Hepatocyte (in vitro differentiated cells): ENCODE data around the gene TBL1X. TPM values are rescaled to one million over a fixed set of nuclear protein-coding genes. Genes with fewer than 3 reads are reported as not detected.

Source experiments
- DNase-seq: peaks from one replicate; pipeline ENCODE4 v3.0.0-alpha.2; 2016; ENCODE audit warnings: low spot score
- H2AFZ ChIP-seq: fragments of 200-600 bp; sonication (generic); 2 replicates; pipeline ENCODE4 v1.6.0; 2016; ENCODE audit warnings: antibody characterized with exemption, mild to moderate bottlenecking
- H3K27ac ChIP-seq: fragments of 200-600 bp; sonication (generic); 2 replicates; pipeline ENCODE4 v1.5.1; 2016; ENCODE audit warnings: mild to moderate bottlenecking
- H3K27me3 ChIP-seq: fragments of 200-600 bp; sonication (generic); 2 replicates; pipeline ENCODE4 v1.6.1; 2016
- H3K36me3 ChIP-seq: fragments of 200-600 bp; sonication (generic); replicated peaks from 2 replicates; pipeline ENCODE4 v1.5.1; 2016; ENCODE audit warnings: low read depth; ENCODE audit not compliant: insufficient read depth
- H3K4me1 ChIP-seq: fragments of 200-600 bp; sonication (generic); 2 replicates; pipeline ENCODE4 v1.5.1; 2016; ENCODE audit warnings: mild to moderate bottlenecking, moderate library complexity; ENCODE audit not compliant: insufficient read depth
- H3K4me2 ChIP-seq: fragments of 200-600 bp; sonication (generic); 2 replicates; pipeline ENCODE4 v1.6.0; 2016
- H3K4me3 ChIP-seq: fragments of 200-600 bp; sonication (generic); 2 replicates; pipeline ENCODE4 v1.5.1; 2016; ENCODE audit warnings: mild to moderate bottlenecking
- H3K79me2 ChIP-seq: fragments of 200-600 bp; sonication (generic); 2 replicates; pipeline ENCODE4 v1.6.0; 2017; ENCODE audit warnings: mild to moderate bottlenecking
- H3K9me2 ChIP-seq: fragments of 200-600 bp; sonication (generic); replicated peaks from 2 replicates; pipeline ENCODE4 v1.6.0; 2017; ENCODE audit warnings: mild to moderate bottlenecking; ENCODE audit not compliant: insufficient read depth
- H3K9me3 ChIP-seq: fragments of 200-600 bp; sonication (generic); 2 replicates; pipeline ENCODE4 v1.5.1; 2016; ENCODE audit warnings: low read depth, mild to moderate bottlenecking
- H4K20me1 ChIP-seq: fragments of 200-600 bp; sonication (generic); 2 replicates; pipeline ENCODE4 v1.6.0; 2016; ENCODE audit warnings: mild to moderate bottlenecking; ENCODE audit not compliant: insufficient read depth, poor library complexity, severe bottlenecking
- EZH2 ChIP-seq: fragments of 200-600 bp; sonication (generic); IDR thresholded peaks from 2 replicates; pipeline ENCODE4 v1.6.1; 2016; ENCODE audit warnings: antibody characterized with exemption, mild to moderate bottlenecking, borderline replicate concordance
- EZH2phosphoT487 ChIP-seq: fragments of 200-600 bp; sonication (generic); IDR thresholded peaks from one replicate; pipeline ENCODE4 v1.6.1; 2018; ENCODE audit warnings: antibody characterized with exemption, mild to moderate bottlenecking, low read depth, moderate library complexity; ENCODE audit not compliant: unreplicated experiment, severe bottlenecking
- WGBS: methylation state at CpG from one replicate; pipeline ENCODE4 v1.1.6; 2016; ENCODE audit warnings: low lambda C conversion rate; ENCODE audit errors: missing lambda C conversion rate; 5-methylcytosine and 5-hydroxymethylcytosine counted together
- polyA plus RNA-seq: library from polyadenylated mRNA; unstranded; fragments of >200 nt; fragmentation: Nextera tagmentation; extraction: Ambion mirVana; gene quantifications from 2 replicates; pipeline ENCODE4 v1.2.1, GENCODE V29; 2016
- total RNA-seq: library from RNA; depleted of rRNA; stranded (reverse); fragments of >200 nt; gene quantifications from 2 replicates; pipeline ENCODE4 v1.2.3, GENCODE V29; 2014
- TF ChIP-seq, protein P1 (sequence below): fragments of 200-600 bp; sonication (generic); IDR thresholded peaks from 2 replicates; pipeline ENCODE4 v1.5.1; 2016; ENCODE audit warnings: antibody characterized with exemption, mild to moderate bottlenecking; ENCODE audit not compliant: poor library complexity

TBL1X gene
- total and polyA plus RNA-seq, 2 experiments from 2014 or later: 14.9 to 16.0 TPM

DNA sequence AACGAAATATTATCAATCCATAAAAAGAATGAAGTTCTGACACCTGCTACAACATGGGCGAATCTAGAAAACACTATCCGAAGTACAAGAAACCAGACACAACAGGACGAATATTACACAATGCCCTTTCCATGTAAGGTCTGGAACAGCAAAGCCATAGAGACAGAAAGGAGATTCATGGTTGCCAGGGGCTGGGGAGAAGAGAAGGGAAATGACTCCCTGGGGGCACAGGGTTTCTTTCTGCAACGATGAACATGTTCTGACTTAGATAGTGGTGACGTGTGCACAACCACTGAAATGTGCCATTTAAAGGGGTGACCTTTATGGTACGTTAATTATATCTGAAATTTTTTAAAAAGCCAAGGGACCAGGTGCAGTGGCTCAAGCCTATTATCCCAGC is 272.5 kb downstream of the TBL1X start:
- TF ChIP-seq EZH2phosphoT487 (no peak), EZH2 (no peak)
- TF ChIP-seq, protein P1, sequence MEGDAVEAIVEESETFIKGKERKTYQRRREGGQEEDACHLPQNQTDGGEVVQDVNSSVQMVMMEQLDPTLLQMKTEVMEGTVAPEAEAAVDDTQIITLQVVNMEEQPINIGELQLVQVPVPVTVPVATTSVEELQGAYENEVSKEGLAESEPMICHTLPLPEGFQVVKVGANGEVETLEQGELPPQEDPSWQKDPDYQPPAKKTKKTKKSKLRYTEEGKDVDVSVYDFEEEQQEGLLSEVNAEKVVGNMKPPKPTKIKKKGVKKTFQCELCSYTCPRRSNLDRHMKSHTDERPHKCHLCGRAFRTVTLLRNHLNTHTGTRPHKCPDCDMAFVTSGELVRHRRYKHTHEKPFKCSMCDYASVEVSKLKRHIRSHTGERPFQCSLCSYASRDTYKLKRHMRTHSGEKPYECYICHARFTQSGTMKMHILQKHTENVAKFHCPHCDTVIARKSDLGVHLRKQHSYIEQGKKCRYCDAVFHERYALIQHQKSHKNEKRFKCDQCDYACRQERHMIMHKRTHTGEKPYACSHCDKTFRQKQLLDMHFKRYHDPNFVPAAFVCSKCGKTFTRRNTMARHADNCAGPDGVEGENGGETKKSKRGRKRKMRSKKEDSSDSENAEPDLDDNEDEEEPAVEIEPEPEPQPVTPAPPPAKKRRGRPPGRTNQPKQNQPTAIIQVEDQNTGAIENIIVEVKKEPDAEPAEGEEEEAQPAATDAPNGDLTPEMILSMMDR: no peak
- no peaks in the 10 kb centered on the region for H3K4me1 ChIP-seq
- H3K36me3 ChIP-seq: no peaks in the 10 kb centered on the region
- H3K9me3 ChIP-seq: no peaks in the 10 kb centered on the region
- H3K79me2 ChIP-seq: no peaks in the 10 kb centered on the region
- no peak overlapping the region for H3K27ac ChIP-seq
- WGBS: 64% methylated on average over 7 of the region's 7 CpGs
- no peak overlapping the region for H2AFZ ChIP-seq
- no peaks in the 10 kb centered on the region for H3K9me2 ChIP-seq
- H3K4me2 ChIP-seq: no peak overlapping the region
- DNase-seq: no peak
- no peaks in the 10 kb centered on the region for H3K27me3 ChIP-seq
- H4K20me1 ChIP-seq: no peaks in the 10 kb centered on the region
- no peak overlapping the region for H3K4me3 ChIP-seq

- H3K27me3 ChIP-seq: no peaks in the 10 kb centered on the region
- 41% methylated on average over 3 of the region's 3 CpGs for WGBS
- H4K20me1 ChIP-seq: no peaks in the 10 kb centered on the region
- no peak overlapping the region for H3K27ac ChIP-seq
- H3K4me1 ChIP-seq: no peaks in the 10 kb centered on the region
- H2AFZ ChIP-seq: no peak overlapping the region
- H3K79me2 ChIP-seq: no peaks in the 10 kb centered on the region
- no peaks in the 10 kb centered on the region for H3K9me3 ChIP-seq
- DNase-seq: no peak
- no peak for TF ChIP-seq EZH2phosphoT487
- no peak for TF ChIP-seq EZH2
- TF ChIP-seq, protein P1: no peak
- no peaks in the 10 kb centered on the region for H3K36me3 ChIP-seq
- no peak overlapping the region for H3K4me3 ChIP-seq
- H3K4me2 ChIP-seq: no peak overlapping the region
- H3K9me2 ChIP-seq: no peaks in the 10 kb centered on the region
These were observed 273.3 kb downstream of the TBL1X start for GRCh38 chrX:9738151-9738550.

GRCh38 chrX:9739130-9739529 is 274.3 kb downstream of the TBL1X start:
- H2AFZ ChIP-seq: no peak overlapping the region

More at GRCh38 chrX:9739130-9739529, 274.3 kb downstream of the TBL1X start:
- H3K79me2 ChIP-seq: no peaks in the 10 kb centered on the region
- TF ChIP-seq EZH2phosphoT487: no peak
- TF ChIP-seq, protein P1: no peak
- TF ChIP-seq EZH2: no peak
- H3K27me3 ChIP-seq: no peaks in the 10 kb centered on the region
- no peaks in the 10 kb centered on the region for H3K4me1 ChIP-seq
- no peak overlapping the region for H3K4me3 ChIP-seq
- no peaks in the 10 kb centered on the region for H4K20me1 ChIP-seq
- H3K4me2 ChIP-seq: no peak overlapping the region
- DNase-seq: no peak
- no peak overlapping the region for H3K27ac ChIP-seq
- H3K9me2 ChIP-seq: no peaks in the 10 kb centered on the region
- no peaks in the 10 kb centered on the region for H3K36me3 ChIP-seq
- no peaks in the 10 kb centered on the region for H3K9me3 ChIP-seq
- 68% methylated on average over 5 of the region's 5 CpGs for WGBS
